HG02798 (cell line): ENCODE results near the gene EML4.
A peak's percentile ranks its signal among the peaks of the same experiment; 100 is the strongest.
"Not testable (repeated sequence)": the region's sequence is repeated elsewhere in the genome, so short reads cannot be mapped to it uniquely, and the experiment has no call there.

ENCODE experiments used
- ATAC-seq: cut with Tn5 transposase; IDR thresholded peaks from one replicate; pipeline ENCODE4 v1.9.1; 2021; ENCODE audit warnings: mild to moderate bottlenecking; ENCODE audit not compliant: unreplicated experiment, poor library complexity

Gene EML4

GRCh38 chr2:42340045-42340937 is 171.1 kb downstream of the EML4 start:
- no peak for ATAC-seq

DNA sequence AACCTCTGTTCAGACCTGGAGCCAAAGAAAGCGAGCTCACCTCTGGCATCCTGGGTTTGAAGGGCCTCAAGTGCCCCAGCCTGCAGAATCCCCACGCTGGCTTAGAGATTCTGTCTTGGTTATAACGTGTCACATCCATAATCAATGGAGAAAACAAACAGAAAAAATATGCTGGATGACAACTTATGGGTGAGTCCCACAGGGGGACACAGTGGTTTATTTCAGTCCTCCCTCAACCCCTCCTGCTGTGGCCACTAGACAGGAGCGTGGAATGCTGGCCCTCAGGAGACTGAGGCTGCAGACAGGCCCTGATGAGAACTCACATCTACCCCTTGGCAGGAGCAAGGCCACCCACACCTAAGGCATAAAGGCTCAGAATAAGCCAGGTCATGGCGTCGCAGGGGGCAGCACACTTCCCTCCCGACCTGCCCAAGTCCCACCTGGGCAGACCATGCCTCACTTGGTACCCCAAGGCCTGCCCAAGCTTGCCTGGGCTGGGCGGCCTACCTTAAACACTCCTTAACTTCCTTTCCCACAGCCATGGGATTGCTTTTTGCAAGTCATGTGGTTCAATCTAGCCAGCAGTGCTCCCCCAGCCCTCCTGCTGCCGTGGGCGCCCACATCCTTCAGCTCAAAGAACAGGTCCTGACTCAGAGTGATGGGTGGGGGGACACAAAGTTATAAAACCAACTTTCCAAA is 171.9 kb downstream of the EML4 start:
- no peak for ATAC-seq

DNA sequence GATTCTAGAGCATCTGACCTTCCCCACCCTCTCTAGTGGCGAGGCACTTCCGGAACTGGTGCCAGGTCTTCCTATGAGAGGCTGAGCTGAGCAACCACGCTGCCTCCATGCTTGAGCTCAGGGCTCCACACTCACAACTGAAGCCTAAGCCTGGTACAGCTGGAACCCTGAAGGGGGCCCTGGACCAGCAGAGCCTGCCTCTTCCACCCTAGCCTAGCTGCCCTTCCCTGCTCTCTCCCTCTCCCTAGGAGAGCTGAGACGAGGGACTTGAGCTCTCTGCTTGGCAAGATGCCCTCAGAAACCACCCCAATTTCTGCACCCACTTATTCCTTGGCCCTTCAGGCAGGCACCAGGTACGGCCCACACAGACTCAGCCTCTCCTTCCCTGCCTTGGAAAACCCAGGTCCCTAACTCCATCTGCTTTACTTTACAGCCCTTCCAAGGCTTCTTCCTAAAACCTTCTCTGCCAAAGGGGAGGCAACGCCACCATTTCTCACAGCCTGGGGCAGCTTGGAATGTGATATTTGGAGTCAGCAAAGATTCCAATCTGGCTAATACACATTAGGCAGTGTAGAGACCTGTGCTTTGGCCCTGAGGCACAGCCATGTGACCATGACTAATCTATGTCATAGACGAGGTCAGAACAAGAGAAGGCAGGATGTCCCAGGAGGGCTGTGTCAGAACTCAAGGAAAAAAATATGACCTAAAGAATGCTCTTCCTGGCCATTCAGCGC is 173.1 kb downstream of the EML4 start:
- ATAC-seq, result peak; percentile 69

- no peak for ATAC-seq
Measured at GRCh38 chr2:42342795-42343241, 173.7 kb downstream of the EML4 start.

- ATAC-seq, result no peak
Measured at GRCh38 chr2:42345986-42346385, 176.8 kb downstream of the EML4 start.

GRCh38 chr2:42346856-42347255 is 177.7 kb downstream of the EML4 start:
- ATAC-seq, result not testable (repeated sequence)

- not testable (repeated sequence) for ATAC-seq
Measured at GRCh38 chr2:42347518-42347917, 178.4 kb downstream of the EML4 start.

DNA sequence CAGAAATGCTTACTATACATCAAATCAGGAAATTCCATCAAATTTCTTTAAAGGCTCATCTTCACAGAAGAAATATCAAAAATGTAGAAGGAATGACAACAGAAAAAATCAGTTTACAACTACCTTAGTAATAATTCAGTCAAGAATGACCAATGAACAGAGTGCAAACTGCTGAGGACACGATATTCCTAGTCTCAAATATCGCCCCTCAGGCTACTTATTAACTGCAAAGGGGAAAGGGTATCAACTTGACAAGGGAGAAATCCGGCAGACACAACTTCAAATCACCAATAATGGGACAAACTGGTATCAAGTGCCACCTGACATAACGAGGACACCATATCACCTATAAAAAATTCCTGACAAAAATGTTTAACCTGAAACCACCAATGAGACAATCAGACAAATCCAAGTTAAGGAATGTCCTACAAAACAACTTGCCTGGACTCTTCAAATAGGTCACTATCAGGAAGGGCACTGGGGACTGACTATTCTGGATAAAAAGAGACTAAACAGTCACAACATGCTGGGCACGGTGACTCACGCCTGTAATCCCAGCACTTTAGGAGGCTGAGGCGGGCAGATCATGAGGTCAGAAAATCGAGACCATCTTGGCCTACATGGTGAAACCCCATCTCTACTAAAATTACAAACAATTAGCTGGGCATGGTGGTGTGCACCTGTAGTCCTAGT is 179.1 kb downstream of the EML4 start:
- ATAC-seq, result no peak

DNA sequence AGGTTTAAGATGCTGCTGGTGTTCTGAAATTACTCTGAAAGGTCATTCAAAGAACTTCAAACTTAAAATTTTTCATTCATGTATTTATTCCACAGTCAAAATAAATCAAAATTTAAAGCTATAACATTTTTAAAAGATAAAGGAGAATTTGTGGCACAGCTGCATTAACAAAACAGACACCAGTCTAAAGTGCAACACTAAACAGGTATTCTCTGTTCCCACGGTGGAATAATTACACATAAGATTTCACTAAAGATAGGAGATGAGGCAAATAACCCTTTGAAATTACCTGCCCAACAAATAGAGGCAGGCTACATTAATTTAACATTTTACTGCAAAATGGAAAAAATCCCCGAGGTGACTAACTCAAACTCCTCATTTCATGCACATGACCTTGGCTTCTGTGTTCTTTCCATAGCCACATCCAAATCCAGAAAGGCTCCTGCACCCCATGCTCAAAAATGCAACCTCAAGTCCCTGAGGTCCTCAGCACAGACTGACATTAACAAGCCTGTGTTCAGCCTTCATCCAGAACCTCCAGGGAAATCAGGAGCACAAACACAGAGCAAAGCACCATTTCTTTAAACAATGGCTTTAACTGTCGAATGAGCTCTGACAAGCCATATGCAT is 181.4 kb downstream of the EML4 start:
- no peak for ATAC-seq

GRCh38 chr2:42351864-42352263 is 182.7 kb downstream of the EML4 start:
- ATAC-seq, result no peak

GRCh38 chr2:42353792-42354429 is 184.8 kb downstream of the EML4 start:
- ATAC-seq, result no peak

GRCh38 chr2:42359304-42359964 is 190.3 kb downstream of the EML4 start:
- no peak for ATAC-seq

GRCh38 chr2:42359965-42360483 is 190.9 kb downstream of the EML4 start:
- no peak for ATAC-seq

DNA sequence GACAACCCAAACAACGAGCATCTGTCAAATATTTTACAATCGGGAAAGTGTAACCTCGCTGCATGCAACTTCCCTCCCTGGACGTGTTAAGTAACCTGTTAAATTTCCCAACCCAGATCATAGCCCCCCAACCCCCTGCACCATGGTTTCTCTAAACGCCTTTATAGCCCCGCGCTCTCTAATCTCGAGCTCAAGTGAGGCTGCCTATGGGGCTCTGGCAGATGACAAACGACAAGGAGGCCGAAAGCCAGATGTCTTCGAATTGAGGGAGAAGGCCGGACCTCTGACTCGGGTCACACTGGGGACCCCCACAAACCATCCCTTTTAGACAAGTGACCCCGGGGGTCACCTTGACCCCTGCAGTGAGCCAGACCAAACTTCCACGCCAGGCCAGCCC is 191.3 kb downstream of the EML4 start:
- ATAC-seq, result no peak

DNA sequence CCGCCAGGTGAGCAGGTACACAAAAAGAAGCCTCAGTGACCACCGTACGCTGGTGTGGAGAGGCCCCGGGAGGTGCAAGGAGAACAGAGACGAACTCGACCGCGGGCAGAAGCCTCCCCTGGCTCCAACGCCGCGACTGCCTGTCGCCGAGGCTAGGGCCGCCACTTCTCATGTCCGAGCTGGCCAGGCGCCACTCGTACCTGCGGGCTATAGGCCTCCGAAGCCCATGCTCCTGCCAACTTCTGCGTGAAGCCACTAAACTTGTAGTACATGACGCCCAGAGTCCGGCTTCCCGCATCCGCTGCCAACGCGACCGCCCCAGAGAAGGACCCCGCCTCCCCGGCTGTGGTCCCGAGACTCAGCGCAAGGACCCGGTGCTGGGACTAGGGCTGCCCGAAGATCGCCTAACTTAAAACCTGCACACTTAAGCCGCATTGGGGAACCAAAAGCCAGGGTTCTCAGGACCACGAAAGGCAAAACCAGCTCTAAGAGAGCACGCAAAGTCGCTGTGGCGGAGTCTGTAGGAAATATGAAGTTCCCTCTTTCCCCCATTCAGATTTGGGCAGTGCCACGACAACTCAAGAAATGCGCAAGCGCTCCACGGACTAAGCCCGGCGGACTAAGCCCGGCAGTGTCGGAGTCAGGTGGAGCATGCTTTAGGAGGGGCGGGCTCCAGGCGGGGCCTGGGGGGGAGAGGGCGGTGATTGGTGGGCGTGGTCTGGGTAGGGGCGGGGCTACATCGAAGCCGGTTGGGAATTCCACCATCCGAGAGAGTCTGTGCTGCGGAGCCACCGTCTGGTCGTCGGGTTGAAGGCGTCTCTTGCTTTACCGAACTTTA is 192.0 kb downstream of the EML4 start, which contains the start of gene COX7A2L:
COX7A2L (minus strand) TSS at position 328 of the 838 bp plus-strand sequence; CDS start at position 272, 56 bp downstream.
- peak; percentile 93 for ATAC-seq

DNA sequence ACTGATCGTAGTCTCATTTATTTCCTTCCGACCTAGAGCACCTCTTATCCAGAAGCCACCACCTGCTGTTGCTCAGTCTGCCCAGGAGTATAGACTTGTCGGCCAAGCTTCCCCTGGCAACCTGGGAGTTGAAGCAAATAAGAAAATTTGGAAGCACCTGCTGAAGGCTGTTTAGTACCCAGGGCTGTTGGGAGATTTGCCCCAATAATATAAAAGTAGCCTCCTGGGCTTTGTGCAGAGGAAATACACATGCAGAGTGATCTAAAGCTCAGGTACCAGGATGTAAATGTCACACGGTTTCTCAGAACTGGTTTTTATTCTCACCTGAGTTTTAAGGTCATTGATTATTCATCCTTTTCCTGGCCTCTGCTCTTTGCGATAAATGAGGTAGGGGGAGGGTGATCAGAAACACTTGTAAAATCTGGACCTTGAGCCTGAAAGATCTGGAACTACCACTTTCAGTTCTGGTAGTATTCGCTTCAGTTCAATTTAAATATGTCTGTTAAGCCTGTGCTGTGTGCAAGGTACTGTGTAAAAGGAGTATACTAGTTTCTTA is 192.7 kb downstream of the EML4 start:
- no peak for ATAC-seq

GRCh38 chr2:42363413-42363812 is 194.3 kb downstream of the EML4 start:
- no peak for ATAC-seq
